Measurements from ENCODE around the gene CCDC148.

DNA sequence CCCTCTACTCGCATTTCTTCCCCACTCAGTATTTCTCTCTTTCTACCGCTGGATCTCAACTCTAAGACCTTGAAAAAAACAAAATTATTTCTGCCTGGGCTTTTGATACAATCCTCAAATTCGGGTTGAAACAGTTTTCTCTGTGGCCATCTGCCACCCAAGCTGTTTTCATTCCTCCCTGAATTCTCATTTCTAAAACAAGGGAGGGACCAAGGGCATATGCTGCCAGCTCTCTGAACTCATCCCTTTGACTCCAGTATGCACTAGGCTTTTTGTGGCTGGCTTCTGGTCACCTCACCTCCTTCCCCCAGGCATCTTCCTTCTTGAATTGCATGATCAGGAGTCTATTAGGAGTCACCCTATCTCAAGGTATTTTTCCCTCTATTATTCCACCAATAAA, 49.5 kb downstream of the CCDC148 start:
- TF ChIP-seq, protein P1, sequence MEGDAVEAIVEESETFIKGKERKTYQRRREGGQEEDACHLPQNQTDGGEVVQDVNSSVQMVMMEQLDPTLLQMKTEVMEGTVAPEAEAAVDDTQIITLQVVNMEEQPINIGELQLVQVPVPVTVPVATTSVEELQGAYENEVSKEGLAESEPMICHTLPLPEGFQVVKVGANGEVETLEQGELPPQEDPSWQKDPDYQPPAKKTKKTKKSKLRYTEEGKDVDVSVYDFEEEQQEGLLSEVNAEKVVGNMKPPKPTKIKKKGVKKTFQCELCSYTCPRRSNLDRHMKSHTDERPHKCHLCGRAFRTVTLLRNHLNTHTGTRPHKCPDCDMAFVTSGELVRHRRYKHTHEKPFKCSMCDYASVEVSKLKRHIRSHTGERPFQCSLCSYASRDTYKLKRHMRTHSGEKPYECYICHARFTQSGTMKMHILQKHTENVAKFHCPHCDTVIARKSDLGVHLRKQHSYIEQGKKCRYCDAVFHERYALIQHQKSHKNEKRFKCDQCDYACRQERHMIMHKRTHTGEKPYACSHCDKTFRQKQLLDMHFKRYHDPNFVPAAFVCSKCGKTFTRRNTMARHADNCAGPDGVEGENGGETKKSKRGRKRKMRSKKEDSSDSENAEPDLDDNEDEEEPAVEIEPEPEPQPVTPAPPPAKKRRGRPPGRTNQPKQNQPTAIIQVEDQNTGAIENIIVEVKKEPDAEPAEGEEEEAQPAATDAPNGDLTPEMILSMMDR (IDR thresholded peaks at IDR 0.05; ENCODE audit: extremely low read depth in 1 of 2, insufficient read depth in 1 of 2, low read depth in 1 of 2, low read length in 2 of 2) = no peak
- TF ChIP-seq POLR2A (IDR thresholded peaks at IDR 0.05; ENCODE audit: low read depth, low read length) (no peak), POLR2AphosphoS5 (IDR thresholded peaks at IDR 0.05; ENCODE audit: insufficient read depth, low read depth, low read length) (no peak), EZH2 (IDR thresholded peaks at IDR 0.05; ENCODE audit: borderline replicate concordance, low read depth, low read length, severe bottlenecking) (no peak), MYC (IDR thresholded peaks at IDR 0.05; ENCODE audit: low read depth, low read length) (no peak)

Data from endothelial cell of umbilical vein (primary cell).